NCI-H2107 treated with DMSO at 0.1 percent for 48 hours (cell line): ENCODE results near the gene C20orf96.

Experiments used
- DNase-seq: peaks from one replicate; lab custom pipeline; 2025; ENCODE audit not compliant: unreplicated experiment; lab: John Stamatoyannopoulos, UW

Gene C20orf96

DNA sequence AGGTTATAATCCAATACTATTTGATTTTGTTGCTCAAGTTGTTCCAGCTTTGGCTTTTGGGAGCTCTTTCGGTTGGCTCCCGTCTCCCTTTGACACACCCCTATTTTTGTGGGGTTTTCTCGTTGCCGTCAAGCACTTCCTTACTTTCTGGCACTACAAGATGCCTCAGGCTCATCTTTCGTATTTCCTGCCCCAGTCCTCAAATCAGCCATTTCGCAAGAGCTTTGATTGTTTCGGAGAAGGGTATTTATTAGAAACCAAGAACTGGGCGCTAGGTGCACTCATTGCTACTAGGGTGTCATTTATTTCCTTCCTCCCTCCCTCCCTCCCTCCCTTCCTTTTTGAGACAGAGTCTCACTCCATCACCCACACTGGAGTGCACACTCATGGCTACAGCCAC lies 21.5 kb upstream of the C20orf96 start:
- DNase-seq: no peak

DNA sequence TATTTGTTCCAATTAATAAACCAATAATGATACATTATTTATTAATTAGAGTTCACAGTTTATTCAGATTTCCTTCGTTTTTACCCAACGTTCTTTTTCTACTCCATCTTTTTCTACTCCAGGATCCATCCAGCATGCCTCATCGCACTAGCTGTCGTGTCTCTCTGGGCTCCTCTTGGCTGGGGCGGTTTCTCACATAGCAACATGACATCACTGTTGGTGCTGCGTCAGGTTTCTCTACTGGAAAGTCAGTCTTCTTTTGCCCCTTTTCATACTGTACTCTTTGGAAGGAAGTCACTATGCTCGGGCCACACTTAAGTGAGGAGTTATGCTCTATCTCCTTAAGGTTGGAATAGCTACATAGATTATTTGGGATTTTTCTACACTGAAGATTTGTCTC lies 21.1 kb upstream of the C20orf96 start:
- no peak for DNase-seq

DNA sequence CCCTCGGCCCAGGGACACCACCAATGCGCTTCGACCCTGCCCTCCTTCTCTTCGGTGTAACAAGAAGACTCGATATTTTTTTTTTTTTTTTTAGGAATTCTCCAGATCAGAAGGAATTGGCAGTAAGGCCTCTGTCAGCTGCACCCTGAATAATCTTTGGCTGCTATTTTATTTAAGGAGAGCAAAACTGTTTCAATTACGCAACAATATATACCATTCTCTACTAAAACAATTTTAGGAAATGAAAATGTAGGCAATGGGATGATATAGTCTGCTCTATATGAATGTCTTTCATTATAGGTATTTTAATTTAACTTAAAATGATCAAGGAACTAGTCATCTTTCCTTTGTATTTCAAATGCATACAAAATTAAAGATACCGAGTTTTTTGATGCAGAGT lies 20.1 kb upstream of the C20orf96 start:
- no peak for DNase-seq

DNA sequence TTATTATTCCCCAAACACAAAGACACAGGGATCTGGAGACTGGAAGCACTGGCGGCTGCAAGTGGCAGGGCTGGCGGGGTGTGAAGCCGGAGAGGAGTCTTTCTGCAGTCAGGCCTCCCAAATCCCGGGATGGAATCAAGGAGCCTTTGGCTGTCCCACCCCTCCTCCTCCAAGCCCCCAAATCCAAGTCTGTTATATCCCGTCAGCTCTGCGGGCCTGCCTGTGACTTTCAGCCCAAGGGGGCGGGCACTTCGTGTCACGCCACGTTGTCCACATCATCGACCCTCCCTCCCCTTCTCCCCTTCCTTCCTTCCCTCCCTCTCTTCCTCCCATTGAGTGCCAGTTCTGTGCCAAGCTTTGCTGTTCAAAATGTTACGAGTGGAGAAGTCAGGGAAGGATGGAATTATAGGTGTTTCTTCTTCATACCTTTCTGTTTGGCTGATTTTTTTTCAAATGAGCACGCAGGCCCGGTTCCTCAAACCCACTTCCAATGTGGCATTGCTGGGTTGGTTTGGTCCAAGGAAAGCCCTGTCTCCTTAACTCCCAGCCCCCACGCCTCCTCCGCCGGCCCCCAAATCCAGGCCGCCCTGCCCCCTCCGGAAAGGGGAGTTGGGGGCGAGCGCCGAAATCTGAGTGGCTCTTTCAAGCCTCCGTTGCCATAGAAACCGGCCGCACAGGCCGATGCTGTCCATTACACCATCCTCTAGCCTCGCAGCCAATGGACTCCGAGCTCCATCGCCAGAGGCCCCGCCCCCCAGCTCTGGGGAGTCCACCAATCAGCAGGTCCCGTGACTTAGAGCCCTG lies 19.5 kb upstream of the C20orf96 start:
- DNase-seq: peak; percentile 88

DNA sequence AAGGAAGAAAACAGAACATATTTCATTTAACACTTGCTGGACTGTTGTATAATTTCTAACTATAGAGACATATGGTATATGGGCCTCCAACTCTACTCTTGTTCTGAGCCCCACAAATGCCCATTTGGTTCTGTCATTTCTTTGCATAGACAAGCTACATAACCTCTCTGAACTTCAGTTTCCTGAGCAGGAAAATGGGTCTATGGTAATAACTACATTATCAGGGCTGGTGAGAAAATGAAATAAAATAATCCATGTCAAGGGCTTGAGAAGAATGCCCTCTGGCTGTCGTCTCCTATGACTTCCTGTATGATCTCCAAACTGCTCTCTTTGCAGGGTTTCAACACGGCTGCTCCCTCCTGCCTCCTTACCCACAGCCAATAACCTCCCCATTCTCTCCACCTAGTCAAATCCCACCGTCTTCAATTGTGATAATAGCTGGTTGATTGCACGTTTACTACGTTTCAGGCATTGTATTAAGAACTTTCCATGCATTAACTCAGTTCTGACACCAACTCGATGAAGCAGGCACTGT lies 18.8 kb upstream of the C20orf96 start:
- no peak for DNase-seq

DNA sequence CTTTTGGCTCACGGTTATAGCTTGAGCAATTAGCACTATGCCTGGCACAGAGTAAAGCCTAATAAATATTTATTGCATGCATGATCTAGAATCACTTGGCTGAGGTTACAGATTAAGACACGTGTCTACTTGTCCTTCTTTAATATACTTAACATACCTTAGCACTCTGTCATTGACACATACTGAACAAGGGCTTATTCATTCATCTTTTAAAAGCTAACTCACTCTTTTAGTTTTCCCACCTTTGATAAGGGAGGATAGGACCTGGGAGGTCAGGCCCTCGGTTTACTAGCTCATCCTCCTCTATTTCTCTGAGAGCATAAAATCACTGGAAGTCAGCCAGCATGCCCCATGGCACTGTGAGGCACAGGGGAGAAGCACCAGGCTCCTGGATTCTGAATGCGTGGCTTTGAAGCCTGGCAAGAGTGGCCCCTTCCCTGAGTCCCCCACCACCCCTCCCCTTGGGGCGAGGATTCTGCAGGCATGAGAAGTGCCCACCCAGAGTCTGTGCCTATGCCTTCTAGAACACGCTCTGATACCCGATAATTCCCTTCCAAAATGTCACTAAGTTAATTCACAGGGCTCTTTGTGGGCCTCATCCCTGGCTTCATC lies 18.0 kb upstream of the C20orf96 start:
- no peak for DNase-seq

DNA sequence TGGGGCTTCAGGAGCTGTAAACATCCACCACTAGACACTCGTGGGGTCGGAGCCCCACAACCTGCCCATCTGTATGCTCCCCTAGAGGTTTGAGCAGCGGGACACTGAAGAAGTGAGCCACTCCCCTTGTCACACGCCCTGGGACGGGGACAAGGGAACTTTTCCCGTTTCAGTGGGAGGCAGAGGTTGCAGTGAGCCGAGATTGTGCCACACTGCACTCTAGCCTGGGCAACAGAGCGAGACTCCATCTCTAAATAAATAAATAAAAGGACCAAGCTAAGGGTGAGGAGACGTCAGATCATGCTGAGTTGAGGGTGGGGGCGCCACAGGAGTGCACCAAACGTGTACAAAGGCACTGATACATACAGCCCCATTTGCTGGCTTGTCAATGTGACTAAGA lies 15.2 kb upstream of the C20orf96 start:
- DNase-seq: no peak

DNA sequence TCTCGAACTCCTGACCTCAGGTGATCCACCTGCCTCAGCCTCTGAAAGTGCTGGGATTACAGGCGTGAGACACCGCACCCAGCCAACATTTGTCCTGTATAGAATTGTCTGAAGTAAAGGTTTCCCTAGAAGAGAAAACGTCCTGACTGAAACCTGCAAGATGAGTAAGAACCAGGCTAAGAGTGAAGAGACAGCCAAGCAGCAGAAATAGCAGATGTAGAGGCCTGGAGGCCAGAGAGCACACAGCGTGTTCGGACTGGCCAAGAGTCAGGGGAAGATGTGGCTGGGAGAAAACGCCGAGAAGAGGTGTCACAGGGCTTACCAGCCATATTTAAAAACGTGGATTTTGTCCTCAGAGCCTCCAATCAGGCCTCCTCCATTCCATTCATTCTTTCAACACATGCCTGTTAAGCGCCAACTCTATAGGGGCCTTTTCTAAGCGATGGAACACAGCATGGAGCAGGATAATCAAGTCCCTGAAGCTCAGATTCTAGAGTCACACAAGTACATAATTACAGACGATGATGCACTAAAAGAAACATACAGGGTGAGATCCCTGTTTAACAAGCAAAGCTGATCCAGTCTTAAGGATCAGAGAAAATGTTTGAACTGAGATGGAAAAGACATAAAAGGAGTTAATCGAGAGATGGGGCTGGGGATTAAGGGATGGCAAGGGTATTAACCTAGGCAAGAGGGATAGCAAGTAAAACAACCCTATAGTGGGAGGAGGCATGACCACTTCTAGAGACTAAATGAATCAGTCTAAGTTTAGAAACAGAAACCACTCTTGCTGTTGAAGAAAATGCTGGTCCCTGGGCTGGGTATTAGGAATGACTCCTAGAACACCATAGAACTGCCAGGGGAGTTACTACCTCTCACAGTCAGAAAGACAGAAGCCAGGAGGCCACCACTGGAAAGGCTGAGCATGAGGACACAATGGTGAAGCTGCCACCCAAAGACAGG lies 11.6 kb upstream of the C20orf96 start:
- no peak for DNase-seq

DNA sequence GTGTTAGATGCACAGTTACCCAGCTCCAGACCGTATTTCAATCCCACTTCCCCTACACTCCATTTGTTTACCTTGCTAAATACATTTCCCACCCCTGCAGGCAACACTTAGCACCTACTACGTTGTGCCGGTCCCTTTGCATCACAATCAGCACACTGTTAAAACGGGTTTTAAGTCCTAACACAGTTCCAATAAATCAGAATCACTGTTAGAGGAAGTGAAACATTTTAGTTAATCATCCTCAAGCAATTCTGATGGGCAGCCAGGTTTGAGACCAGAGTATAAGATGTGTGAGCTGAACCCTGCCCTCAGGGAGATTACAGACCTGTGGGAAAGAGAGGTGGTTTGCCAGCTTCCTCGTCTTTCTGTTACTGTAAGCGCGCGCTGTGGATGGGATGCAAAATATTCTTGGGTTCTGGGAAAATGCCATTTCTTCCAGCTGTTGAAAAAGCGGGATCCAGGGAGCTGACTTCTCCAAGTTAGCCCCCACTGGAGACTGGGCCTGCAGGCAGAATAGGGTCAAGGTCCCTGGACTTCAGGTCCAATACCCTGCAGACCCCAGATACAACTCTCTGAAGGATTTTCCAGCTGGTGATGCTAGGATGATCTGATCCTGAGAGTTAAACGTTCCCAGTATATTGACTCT lies 9.9 kb upstream of the C20orf96 start:
- DNase-seq: no peak

DNA sequence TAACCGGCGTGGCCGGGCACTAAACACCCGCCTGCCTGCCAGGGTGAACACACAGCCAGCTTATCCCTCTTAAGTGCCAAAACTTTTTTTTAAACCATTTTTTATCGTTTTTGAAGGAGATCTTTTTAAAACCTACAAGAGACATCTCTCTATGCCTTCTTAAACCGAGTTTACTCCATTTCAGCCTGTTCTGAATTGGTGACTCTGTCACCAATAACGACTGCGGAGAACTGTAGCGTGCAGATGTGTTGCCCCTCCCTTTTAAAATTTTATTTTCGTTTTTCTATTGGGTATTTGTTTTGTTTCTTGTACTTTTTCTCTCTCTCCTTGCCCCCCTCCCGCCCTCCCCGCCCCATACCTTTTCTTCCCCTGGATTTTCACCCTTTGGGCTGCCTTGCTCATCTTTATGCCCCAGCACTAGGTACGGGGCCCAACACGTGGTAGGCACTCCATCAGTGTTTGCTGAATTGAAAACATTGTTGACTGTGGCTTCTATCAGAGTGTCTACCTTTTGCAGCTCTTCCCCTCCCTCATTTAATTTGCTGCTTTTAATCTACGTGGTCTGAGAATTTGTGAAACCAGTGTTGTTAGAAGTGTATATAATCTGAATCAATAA lies 8.3 kb upstream of the C20orf96 start:
- DNase-seq: no peak

DNA sequence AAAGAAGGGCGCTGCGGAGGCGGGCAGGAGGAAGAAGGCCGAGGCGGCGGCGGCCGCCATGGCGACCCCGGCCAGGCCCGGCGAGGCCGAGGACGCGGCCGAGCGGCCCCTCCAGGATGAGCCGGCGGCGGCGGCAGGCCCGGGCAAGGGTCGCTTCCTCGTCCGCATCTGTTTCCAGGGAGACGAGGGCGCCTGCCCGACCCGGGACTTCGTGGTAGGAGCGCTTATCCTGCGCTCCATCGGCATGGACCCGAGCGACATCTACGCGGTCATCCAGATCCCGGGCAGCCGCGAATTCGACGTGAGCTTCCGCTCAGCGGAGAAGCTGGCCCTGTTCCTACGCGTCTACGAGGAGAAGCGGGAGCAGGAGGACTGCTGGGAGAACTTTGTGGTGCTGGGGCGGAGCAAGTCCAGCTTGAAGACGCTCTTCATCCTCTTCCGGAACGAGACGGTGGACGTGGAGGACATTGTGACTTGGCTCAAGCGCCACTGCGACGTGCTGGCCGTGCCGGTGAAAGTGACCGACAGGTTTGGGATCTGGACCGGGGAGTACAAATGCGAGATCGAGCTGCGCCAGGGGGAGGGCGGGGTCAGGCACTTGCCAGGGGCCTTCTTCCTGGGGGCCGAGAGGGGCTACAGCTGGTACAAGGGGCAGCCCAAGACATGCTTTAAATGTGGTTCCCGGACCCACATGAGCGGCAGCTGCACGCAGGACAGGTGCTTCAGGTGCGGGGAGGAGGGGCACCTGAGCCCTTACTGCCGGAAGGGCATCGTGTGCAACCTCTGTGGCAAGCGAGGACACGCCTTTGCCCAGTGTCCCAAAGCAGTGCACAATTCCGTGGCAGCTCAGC lies 7.6 kb upstream of the C20orf96 start:
- DNase-seq: no peak

DNA sequence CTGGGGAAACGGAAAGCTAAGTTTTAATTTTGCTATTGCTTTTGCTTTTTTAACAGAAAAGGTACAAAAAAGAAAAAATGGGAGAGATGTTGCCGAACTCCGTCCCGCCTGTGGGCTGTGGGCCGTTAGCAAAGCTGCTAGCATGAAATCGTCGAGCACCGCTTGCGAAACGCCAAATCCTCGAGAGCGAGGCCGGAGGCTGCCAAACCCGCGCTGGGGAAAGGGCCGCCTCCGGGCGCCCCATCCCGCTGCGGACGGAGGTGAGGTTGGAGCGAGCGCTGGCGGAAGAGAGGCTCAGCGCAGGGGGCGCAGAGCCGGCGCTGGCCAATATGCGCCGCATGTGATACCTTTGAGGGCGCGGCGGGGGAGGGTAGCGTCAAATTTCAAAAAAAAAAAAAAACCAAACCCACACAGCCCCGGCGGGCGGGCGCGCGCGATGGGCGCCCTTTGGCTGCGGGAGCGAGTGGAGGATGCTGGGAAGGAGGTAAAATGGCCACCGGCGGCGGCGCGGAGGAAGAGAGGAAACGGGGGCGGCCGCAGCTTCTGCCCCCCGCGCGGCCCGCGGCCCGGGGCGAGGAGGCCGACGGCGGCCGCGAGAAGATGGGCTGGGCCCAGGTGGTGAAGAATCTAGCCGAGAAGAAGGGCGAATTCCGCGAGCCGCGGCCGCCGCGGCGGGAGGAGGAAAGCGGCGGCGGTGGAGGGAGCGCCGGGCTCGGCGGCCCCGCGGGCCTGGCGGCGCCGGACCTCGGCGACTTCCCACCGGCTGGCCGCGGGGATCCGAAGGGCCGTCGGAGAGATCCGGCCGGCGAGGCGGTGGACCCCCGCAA lies 6.8 kb upstream of the C20orf96 start, which contains the start of gene ZCCHC3:
Gene ZCCHC3 (plus strand): TSS at position 473 of the 827 bp plus-strand sequence. CDS start 17 bp downstream, at position 490.
- DNase-seq: peak; percentile 63

DNA sequence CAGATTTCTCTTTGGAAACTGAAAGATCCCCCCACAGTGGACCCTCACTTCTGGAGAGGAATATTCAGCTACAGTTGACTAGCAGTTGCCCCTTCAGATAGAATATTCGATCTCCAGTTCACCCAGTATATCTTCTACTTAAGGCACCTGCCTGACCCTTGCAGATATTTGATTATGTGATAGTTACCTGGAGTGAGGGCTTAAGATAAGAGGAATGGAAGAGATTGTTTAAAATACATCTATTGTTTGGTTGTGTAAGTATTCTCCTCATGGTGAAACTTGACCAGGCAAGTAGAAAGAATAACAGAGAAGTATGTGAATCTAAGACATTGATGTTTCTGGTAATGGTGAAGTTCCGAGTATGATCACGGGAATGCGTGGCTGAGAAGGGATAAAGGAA lies 5.3 kb upstream of the C20orf96 start:
- no peak for DNase-seq

DNA sequence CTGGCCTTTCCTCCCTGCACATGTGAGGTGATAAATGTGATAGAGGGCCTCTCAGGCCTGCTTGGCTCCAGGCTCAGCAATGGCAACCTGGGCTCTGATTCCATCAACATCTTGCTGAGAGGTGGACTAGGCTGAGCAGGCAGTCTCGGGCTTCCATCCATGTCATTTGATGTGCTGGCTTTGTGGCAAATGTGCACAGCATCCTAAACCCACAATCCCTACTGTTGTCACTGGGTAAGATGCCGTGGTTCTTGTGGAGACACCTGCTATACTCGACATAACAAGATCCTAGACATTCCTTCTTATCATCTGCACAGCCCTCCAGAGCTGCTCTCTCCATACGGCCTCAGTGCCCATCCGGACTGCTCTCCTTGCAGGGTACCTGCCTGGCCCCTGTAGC lies 4.1 kb upstream of the C20orf96 start:
- no peak for DNase-seq

DNA sequence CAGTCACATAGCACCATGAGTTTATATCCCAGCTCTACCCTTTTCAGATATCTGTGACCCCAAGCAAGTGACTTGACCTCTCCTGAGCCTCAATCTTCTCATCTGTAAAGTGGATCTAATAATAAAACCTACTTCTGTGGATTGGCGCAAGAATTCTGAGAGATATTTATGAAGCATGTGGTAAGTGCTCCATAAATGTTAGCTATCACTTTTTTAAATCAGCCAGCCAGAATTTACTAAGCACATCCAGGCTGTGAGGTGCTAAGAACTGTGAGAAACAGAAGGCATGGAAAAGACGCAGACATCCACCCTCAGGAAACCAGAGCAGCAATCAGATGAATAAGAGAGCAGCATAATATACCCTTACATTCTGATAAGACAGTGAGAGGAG lies 862 bp downstream of the C20orf96 start:
- no peak for DNase-seq

DNA sequence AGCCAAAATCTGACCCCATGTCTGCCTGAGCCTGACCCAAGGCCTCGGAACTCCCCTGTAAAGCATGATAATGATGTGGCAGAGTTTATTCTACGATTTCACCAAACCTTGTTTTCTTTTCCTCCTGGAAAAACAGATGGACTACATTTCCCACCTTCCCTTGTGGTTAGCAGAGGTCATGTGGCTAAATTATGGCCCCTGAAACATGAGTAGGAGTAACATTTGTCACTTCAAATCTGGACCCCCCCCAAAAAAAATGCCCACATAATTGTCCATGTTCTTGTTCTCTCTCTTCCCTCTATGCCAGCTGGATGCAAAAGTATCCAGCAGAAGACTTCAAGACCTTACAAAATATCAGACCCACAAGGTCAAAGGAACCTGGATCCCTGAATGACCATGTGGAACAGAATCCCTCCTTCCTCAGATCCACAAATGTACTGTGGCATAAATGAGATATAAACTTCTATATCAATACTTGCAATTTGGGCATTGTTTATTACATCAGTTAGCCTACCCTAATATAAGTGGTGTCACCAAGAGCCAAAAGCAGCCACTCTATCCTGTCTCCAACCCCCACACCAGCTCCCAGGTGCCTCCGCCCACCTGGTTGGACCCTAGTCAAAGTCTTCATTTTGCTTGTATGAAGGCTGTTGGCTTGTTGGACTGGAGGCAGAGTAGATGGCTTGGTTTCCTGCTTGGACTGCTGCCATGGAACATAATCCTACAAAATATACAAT lies 1.4 kb downstream of the C20orf96 start:
- no peak for DNase-seq

DNA sequence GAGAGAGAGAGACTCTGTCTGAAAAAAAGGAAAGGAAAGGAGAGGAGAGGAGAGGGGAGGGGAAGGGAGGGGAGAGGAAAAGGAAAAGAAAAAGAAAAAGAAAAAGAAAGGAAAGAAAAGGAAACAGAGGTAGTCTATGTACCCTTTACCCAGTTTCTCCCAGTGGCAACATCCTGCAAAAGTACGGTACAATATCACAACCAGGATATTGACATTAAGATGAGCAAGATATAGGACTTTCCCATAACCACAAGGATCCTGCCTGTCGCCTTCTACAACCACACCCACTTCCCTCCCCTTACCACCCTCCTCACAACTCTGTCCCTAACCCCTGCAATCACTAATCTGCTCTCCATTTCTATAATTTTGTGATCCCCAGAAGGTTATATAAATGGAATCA lies 4.0 kb downstream of the C20orf96 start:
- no peak for DNase-seq

DNA sequence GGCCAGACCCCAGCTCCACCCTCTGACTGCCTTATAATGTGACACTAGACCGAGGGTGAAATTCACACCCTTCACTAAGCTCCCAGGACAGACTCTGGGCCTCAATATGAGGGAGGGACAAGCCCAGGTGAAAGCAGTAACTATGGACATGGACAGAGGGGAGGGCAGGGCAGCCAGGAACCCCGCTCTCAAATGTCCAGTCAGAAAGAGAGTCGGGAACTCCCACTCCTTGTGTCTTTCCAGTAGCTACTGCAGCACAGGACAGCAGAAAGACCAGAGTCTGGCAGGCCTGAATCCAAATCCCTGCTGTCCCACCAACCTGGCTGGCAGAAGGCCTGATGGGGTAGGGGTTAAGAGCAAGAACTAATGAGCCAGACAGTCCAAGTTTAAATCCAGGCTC lies 6.4 kb downstream of the C20orf96 start:
- DNase-seq: no peak
